Parathyroid adenoma (tissue), 2 donors: ENCODE measurements around the gene C4B.
"Not testable (repeated sequence)": the region's sequence is repeated elsewhere in the genome, so short reads cannot be mapped to it uniquely, and the experiment has no call there.

Experiments used
- H2AFZ ChIP-seq: fragments of 300-600 bp; sonication (generic); one replicate; pipeline ENCODE4 v1.7.0; 2017; ENCODE audit warnings: antibody characterized with exemption, mild to moderate bottlenecking
- H3K27ac ChIP-seq: fragments of 300-600 bp; sonication (generic); one replicate; pipeline ENCODE4 v1.7.0; 2017
- H3K27me3 ChIP-seq: fragments of 300-600 bp; sonication (generic); one replicate; pipeline ENCODE4 v1.7.0; 2017; ENCODE audit warnings: low read length; ENCODE audit not compliant: control insufficient read depth, insufficient read depth
- H3K36me3 ChIP-seq: fragments of 300-600 bp; sonication (generic); one replicate; pipeline ENCODE4 v1.7.0; 2017; ENCODE audit warnings: low read length; ENCODE audit not compliant: control insufficient read depth, insufficient read depth
- H3K4me1 ChIP-seq: fragments of 300-600 bp; sonication (generic); one replicate; pipeline ENCODE4 v1.7.0; 2017; ENCODE audit warnings: control low read depth
- H3K4me2 ChIP-seq: fragments of 300-600 bp; sonication (generic); one replicate; pipeline ENCODE4 v1.7.0; 2017; ENCODE audit warnings: low read length
- H3K4me3 ChIP-seq: fragments of 300-600 bp; sonication (generic); one replicate; pipeline ENCODE4 v1.7.0; 2017; ENCODE audit warnings: low read depth, low read length
- H3K79me2 ChIP-seq: fragments of 300-600 bp; sonication (generic); one replicate; pipeline ENCODE4 v1.7.0; 2017; ENCODE audit warnings: control low read depth
- H3K9ac ChIP-seq: fragments of 300-600 bp; sonication (generic); one replicate; pipeline ENCODE4 v1.7.0; 2017; ENCODE audit warnings: mild to moderate bottlenecking
- H3K9me3 ChIP-seq: fragments of 300-600 bp; sonication (generic); one replicate; pipeline ENCODE4 v1.7.0; 2017; ENCODE audit warnings: low read length; ENCODE audit not compliant: control insufficient read depth
- TF ChIP-seq, protein P1 (sequence below): fragments of 300-600 bp; sonication (generic); IDR thresholded peaks from one replicate; pipeline ENCODE4 v1.7.0; 2017; ENCODE audit warnings: antibody characterized with exemption, mild to moderate bottlenecking
- donor health status: primary hyperparathyroidism.

The C4B gene

DNA sequence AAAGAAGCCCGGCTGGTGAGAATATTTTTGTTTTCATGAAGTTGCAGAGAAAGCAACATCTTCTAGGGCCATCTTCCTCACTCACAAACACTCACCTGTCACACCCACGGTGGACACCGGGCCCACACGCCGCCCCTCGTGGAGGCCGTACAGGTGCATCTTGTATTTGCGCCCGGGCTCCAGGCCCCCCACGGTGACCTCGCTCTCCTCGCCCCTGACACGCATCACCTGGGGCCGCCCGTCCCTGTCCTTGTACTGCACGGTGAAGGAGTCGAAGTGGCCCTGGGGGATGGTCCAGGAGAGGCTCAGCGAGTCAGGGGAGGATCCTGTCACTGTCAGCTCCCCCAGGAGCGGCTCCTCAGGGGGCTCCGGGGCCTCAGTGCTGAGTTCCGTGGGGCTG is 41.2 kb downstream of the C4B start:
- not testable (repeated sequence) for H2AFZ ChIP-seq, H3K9me3 ChIP-seq, H3K79me2 ChIP-seq, H3K27me3 ChIP-seq, H3K27ac ChIP-seq, H3K4me2 ChIP-seq, H3K4me3 ChIP-seq, H3K36me3 ChIP-seq, H3K9ac ChIP-seq, H3K4me1 ChIP-seq

DNA sequence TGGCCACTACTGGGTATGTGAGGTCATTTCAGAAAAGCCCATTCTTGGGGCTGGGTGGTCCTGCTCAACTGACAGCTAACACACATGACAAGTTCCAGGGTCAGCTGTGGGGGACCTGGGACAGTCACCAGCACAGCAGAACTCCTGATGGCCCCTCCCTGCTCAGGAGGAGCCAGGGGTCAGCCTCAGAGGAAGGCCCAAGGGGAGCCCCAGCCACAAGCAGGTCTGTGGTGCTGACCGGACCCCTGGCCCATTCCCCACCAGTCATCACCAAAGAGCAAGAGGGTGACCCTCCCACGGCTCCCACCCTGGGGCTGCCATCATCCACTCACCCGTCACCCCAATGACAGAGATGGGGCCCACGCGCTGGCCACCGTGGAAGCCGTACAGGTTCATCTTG is 41.7 kb downstream of the C4B start:
- Histone ChIP-seq H3K4me2 (no peak overlapping the region), H3K4me1 (no peaks in the 10 kb centered on the region), H3K9ac (no peak overlapping the region), H3K36me3 (no peaks in the 10 kb centered on the region), H3K9me3 (no peaks in the 10 kb centered on the region), H3K79me2 (no peaks in the 10 kb centered on the region), H2AFZ (no peak overlapping the region), H3K27me3 (no peaks in the 10 kb centered on the region), H3K4me3 (no peak overlapping the region), H3K27ac (no peak overlapping the region)
- TF ChIP-seq, protein P1, sequence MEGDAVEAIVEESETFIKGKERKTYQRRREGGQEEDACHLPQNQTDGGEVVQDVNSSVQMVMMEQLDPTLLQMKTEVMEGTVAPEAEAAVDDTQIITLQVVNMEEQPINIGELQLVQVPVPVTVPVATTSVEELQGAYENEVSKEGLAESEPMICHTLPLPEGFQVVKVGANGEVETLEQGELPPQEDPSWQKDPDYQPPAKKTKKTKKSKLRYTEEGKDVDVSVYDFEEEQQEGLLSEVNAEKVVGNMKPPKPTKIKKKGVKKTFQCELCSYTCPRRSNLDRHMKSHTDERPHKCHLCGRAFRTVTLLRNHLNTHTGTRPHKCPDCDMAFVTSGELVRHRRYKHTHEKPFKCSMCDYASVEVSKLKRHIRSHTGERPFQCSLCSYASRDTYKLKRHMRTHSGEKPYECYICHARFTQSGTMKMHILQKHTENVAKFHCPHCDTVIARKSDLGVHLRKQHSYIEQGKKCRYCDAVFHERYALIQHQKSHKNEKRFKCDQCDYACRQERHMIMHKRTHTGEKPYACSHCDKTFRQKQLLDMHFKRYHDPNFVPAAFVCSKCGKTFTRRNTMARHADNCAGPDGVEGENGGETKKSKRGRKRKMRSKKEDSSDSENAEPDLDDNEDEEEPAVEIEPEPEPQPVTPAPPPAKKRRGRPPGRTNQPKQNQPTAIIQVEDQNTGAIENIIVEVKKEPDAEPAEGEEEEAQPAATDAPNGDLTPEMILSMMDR, result no peak

DNA sequence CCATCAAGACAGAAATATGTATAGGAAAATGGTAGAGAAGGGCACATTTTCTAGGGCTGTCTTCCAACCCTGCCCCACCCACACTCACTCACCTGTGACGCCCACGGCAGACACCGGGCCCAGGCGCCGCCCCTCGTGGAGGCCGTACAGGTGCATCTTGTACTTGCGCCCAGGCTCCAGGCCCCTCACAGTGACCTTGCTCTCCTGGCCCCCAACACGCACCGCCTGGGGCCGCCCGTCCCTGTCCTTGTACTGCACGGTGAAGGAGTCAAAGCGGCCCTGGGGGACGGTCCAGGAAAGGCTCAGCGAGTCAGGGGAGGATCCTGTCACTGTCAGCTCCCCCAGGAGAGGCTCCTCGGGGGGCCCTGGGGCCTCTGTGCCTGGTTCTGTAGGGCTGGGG is 43.4 kb downstream of the C4B start:
- Histone ChIP-seq H3K36me3 (no peaks in the 10 kb centered on the region), H3K4me2 (no peak overlapping the region), H3K4me3 (no peak overlapping the region), H3K27me3 (no peaks in the 10 kb centered on the region), H3K79me2 (no peaks in the 10 kb centered on the region), H2AFZ (no peak overlapping the region), H3K9ac (no peak overlapping the region), H3K4me1 (no peaks in the 10 kb centered on the region), H3K27ac (no peak overlapping the region), H3K9me3 (no peaks in the 10 kb centered on the region)
- TF ChIP-seq, protein P1, result no peak

DNA sequence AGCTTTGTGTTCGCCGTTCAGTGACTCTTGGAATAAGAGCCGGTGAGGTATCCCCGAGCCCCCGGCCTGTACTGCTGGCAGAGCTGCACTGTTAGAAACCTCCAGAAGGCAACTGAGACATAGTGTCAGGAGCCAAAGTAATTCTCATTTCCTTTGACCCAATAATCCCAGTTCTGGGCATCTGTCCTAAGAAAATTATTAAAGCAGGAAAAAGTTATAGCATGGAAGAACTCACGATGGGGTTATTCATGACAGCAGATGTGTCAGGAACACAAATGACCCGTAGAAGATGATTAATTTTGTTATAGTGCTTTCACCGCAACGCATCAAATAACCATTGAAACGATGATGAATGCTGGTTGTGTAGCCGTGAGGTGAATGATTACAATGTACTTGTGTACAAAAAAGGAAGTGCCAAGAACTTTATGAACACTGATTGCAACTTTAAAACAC is 43.9 kb downstream of the C4B start:
- H3K27me3 ChIP-seq, result no peaks in the 10 kb centered on the region
- TF ChIP-seq, protein P1, result no peak
- no peak overlapping the region for H3K27ac ChIP-seq
- H3K36me3 ChIP-seq, result no peaks in the 10 kb centered on the region
- H3K9me3 ChIP-seq, result no peaks in the 10 kb centered on the region
- H3K79me2 ChIP-seq, result no peaks in the 10 kb centered on the region
- no peak overlapping the region for H3K9ac ChIP-seq
- no peak overlapping the region for H2AFZ ChIP-seq
- H3K4me2 ChIP-seq, result no peak overlapping the region
- H3K4me3 ChIP-seq, result no peak overlapping the region
- no peaks in the 10 kb centered on the region for H3K4me1 ChIP-seq

DNA sequence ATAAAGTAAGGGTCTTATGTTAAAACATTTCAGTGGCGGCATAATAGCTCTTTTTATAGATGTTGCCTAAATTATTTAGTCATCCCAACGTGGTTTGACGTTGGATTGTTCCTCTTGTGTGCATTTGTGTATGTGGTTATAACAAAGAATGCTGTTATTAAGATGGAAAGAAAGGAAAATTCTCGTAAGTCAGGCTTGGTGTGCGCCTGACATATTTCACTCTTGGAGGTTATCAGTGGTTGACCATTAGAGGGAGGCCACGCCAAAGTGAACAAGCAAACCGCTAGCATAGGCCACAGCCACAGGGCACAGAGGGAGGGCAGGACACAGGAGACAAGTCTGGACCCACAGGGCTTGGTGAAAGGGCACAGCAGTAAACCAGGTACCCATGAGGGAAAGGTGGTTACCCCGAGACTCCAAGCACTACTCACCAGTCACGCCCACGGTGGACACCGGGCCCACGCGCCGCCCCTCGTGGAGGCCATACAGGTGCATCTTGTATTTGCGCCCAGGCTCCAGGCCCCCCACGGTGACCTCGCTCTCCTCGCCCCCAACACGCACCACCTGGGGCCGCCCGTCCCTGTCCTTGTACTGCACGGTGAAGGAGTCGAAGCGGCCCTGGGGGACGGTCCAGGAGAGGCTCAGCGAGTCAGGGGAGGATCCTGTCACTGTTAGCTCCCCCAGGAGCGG is 46.5 kb downstream of the C4B start:
- Histone ChIP-seq H3K9me3 (no peaks in the 10 kb centered on the region), H3K36me3 (no peaks in the 10 kb centered on the region), H3K27ac (no peak overlapping the region), H3K27me3 (no peaks in the 10 kb centered on the region), H3K9ac (no peak overlapping the region), H2AFZ (no peak overlapping the region), H3K4me2 (no peak overlapping the region), H3K79me2 (no peaks in the 10 kb centered on the region), H3K4me3 (no peak overlapping the region), H3K4me1 (no peaks in the 10 kb centered on the region)
- TF ChIP-seq, protein P1, result no peak
